Peyer's patch (tissue), 4 donors: ENCODE results near the gene WBP1L. TPM values are rescaled to one million over a fixed set of nuclear protein-coding genes. Genes with fewer than 3 reads are reported as not detected.
A peak's percentile ranks its signal among the peaks of the same experiment; 100 is the strongest.

ENCODE experiments used
- DNase-seq, 3 donors: peaks; one replicate each; pipeline ENCODE4 v3.0.0-alpha.2; 2017 to 2019
- H3K27ac ChIP-seq, 4 donors: fragments of 200-600 bp; sonication (generic); one replicate each; pipeline ENCODE4 v1.5.1; 2016 to 2019
- H3K27me3 ChIP-seq, 2 donors: fragments of 200-600 bp; sonication (generic); one replicate each; pipeline ENCODE4 v1.5.1; 2019
- H3K36me3 ChIP-seq, 3 donors: fragments of 200-600 bp; sonication (generic); one replicate each; pipeline ENCODE4 v1.5.1; 2016 to 2019
- H3K4me1 ChIP-seq, 4 donors: fragments of 200-600 bp; sonication (generic); one replicate each; pipeline ENCODE4 v1.5.1; 2016 to 2019
- H3K4me3 ChIP-seq, 4 donors: fragments of 200-600 bp; sonication (generic); 1 replicate in 3 of 4; 2 replicates in 1 of 4; pipeline ENCODE4 v1.5.1; 2016 to 2019; ENCODE audit warnings: mild to moderate bottlenecking in 1 of 4
- H3K9me3 ChIP-seq, 4 donors: fragments of 200-600 bp; sonication (generic); one replicate each; pipeline ENCODE4 v1.5.1; 2016 to 2019; ENCODE audit warnings: mild to moderate bottlenecking in 1 of 4
- CTCF ChIP-seq, 6 experiments: fragments of 450-650 bp in 4 of 6; fragments of 200-600 bp in 2 of 6; sonication (generic) in 1 of 6; IDR thresholded peaks; one replicate each; pipeline ENCODE4 v1.5.1; 2017 to 2019; ENCODE audit warnings: antibody characterized with exemption in 6 of 6, mild to moderate bottlenecking in 3 of 6, moderate library complexity in 1 of 6
- POLR2A ChIP-seq, 2 donors: fragments of 450-650 bp; IDR thresholded peaks; one replicate each; pipeline ENCODE4 v1.5.1; 2017; ENCODE audit warnings: antibody characterized with exemption in 2 of 2, mild to moderate bottlenecking in 2 of 2, moderate library complexity in 2 of 2
- total RNA-seq, 4 donors: library from RNA; depleted of rRNA; stranded (reverse); fragments of >200 nt; gene quantifications; one replicate each; pipeline ENCODE4 v1.1.0, GENCODE V29; 2016

The WBP1L gene
- total RNA-seq, 4 donors from 2014 or later = 38.0 to 78.3 (median 65.8) TPM

GRCh38 chr10:102776779-102777456, 33.2 kb downstream of the WBP1L start:
- DNase-seq = peak in 2 of 3 donors; percentile 31 to 71
- Histone ChIP-seq H3K9me3 (no peaks in the 10 kb centered on the region), H3K4me1 (peaks cover 0 to 59% (median 3%) of the 10 kb centered on the region in 4 donors), H3K27ac (peak overlapping the region; percentile 63 to 96 (median 76)), H3K27me3 (no peaks in the 10 kb centered on the region), H3K4me3 (peak overlapping the region; percentile 1 to 42 (median 17)), H3K36me3 (no peaks in the 10 kb centered on the region)
- TF ChIP-seq CTCF (IDR thresholded peaks at IDR 0.05) (no peak), POLR2A (IDR thresholded peaks at IDR 0.05) (peak in 1 of 2 donors; percentile 15)

GRCh38 chr10:102777711-102778453, 34.1 kb downstream of the WBP1L start:
- DNase-seq = no peak
- TF ChIP-seq CTCF (IDR thresholded peaks at IDR 0.05) (no peak), POLR2A (IDR thresholded peaks at IDR 0.05) (no peak)
- Histone ChIP-seq H3K4me1 (peaks cover 0 to 61% (median 3%) of the 10 kb centered on the region in 4 donors), H3K27me3 (no peaks in the 10 kb centered on the region), H3K4me3 (peak overlapping the region in 1 of 4 donors; percentile 2), H3K27ac (peak overlapping the region in 3 of 4 donors; percentile 12 to 96 (median 42)), H3K9me3 (no peaks in the 10 kb centered on the region), H3K36me3 (no peaks in the 10 kb centered on the region)

GRCh38 chr10:102778781-102779180, 35.0 kb downstream of the WBP1L start:
- Histone ChIP-seq H3K9me3 (no peaks in the 10 kb centered on the region), H3K4me1 (peaks cover 0 to 63% (median 3%) of the 10 kb centered on the region in 4 donors), H3K27me3 (no peaks in the 10 kb centered on the region), H3K4me3 (no peak overlapping the region), H3K27ac (peak overlapping the region in 1 of 4 donors; percentile 96), H3K36me3 (no peaks in the 10 kb centered on the region)
- TF ChIP-seq CTCF (IDR thresholded peaks at IDR 0.05) (no peak), POLR2A (IDR thresholded peaks at IDR 0.05) (no peak)
- DNase-seq = no peak

GRCh38 chr10:102779680-102780526, 36.2 kb downstream of the WBP1L start:
- peak in 1 of 6 experiments; percentile 31 for TF ChIP-seq CTCF (IDR thresholded peaks at IDR 0.05)
- no peak for TF ChIP-seq POLR2A (IDR thresholded peaks at IDR 0.05)
- Histone ChIP-seq H3K36me3 (no peaks in the 10 kb centered on the region), H3K9me3 (no peaks in the 10 kb centered on the region), H3K4me1 (peaks cover 0 to 53% (median 3%) of the 10 kb centered on the region in 4 donors), H3K4me3 (no peak overlapping the region), H3K27ac (peak overlapping the region in 1 of 4 donors; percentile 16), H3K27me3 (no peaks in the 10 kb centered on the region)
- no peak for DNase-seq

- H3K9me3 ChIP-seq = no peaks in the 10 kb centered on the region
- H3K27me3 ChIP-seq = no peaks in the 10 kb centered on the region
- H3K36me3 ChIP-seq = no peaks in the 10 kb centered on the region
- no peak overlapping the region for H3K4me3 ChIP-seq
- H3K27ac ChIP-seq = peak overlapping the region in 2 of 4 donors; percentile 42 to 60
- no peak for DNase-seq
- TF ChIP-seq CTCF (IDR thresholded peaks at IDR 0.05) = no peak
- no peak for TF ChIP-seq POLR2A (IDR thresholded peaks at IDR 0.05)
- H3K4me1 ChIP-seq = peaks cover 0 to 53% (median 3%) of the 10 kb centered on the region in 4 donors
These were observed 36.7 kb downstream of the WBP1L start for GRCh38 chr10:102780527-102780808.
